ENCODE results near the gene ZNF605. TPM values are rescaled to one million over a fixed set of nuclear protein-coding genes. Genes with fewer than 3 reads are reported as not detected.

ZNF605 gene
- total and polyA plus RNA-seq, 9 of the 15 experiments (the other 6 are each of a cell fraction or from before 2014, with no cell fraction given) = 0.45 to 1.1 (median 0.68) TPM

DNA sequence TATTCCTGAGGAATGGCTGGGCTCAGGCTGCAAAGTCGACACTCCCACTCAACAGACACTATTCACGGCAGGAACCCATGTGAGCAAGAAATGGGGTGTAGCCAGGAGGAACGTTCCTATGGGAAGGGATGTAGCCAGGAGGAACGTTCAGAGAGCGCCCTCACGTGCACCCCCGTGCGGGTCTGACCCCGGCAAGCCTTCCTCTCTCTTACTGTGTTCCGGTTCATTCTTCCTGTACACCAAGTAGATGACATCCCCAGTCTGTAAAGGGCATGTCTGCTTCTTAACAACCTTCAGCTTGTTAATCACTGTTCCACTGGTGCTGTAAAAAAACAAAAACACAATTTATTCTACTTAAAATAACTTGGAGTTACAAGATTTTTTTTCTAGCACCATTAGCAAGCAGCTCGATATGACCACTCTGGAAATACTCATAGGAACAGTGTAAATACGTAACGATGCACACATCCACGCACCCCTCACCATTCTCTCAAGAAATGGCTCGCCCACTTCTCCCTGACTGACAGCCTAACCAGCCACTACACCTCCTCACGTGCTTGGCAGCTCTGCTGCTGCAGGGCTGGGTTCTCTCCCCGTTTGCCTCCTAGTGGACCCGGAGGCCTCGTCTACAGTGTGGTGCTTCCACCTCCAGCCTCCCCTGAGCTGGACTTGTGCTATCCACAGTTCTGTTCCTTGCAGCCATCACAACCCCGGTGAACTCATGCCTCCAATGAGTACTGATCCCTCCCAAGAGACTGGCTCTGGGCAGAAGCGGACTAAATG, 83.8 kb downstream of the ZNF605 start (continued):
- TF ChIP-seq HEY1 (CRISPR knock-in tag; IDR thresholded peaks at IDR 0.05; ENCODE audit: borderline replicate concordance) = no peak
- no peak for TF ChIP-seq WHSC1 (IDR thresholded peaks at IDR 0.05; ENCODE audit: low read length)
- no peak for TF ChIP-seq ZNF263 (CRISPR knock-in tag; IDR thresholded peaks at IDR 0.05; ENCODE audit: borderline replicate concordance)
- no peak for TF ChIP-seq DPF2 (IDR thresholded peaks at IDR 0.05)
- TF ChIP-seq, protein P1, sequence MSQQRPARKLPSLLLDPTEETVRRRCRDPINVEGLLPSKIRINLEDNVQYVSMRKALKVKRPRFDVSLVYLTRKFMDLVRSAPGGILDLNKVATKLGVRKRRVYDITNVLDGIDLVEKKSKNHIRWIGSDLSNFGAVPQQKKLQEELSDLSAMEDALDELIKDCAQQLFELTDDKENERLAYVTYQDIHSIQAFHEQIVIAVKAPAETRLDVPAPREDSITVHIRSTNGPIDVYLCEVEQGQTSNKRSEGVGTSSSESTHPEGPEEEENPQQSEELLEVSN (IDR thresholded peaks at IDR 0.05; ENCODE audit: borderline replicate concordance in 1 of 2, extremely low read depth in 1 of 2, insufficient read depth in 1 of 2, insufficient read length in 1 of 2, low read depth in 1 of 2, low read length in 1 of 2, poor library complexity in 1 of 2, severe bottlenecking in 1 of 2) = no peak
- TF ChIP-seq ZBTB7A (IDR thresholded peaks at IDR 0.05; ENCODE audit: borderline replicate concordance, control insufficient read depth, low read depth, low read length) = no peak
- TF ChIP-seq MCM2 (IDR thresholded peaks at IDR 0.05; ENCODE audit: low read depth) = no peak

DNA sequence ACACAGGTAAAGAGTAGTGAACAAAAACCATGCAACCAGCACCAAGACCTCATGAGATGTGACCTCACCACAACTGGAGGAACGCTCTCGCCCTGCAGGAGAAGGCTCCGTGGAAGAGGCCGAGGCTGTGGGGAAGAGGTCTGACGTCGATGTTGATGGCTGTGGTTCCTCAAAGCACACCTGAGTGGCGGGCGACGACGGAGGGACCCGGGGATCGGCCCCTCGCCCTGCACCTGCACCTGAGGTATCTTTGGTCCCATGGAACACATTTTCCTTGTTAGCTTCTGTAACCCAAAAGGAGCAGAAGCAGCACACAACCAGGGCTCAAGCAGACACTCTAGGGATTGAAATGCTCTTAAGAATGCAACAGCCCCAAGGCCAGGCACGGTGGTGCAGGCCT, 86.6 kb downstream of the ZNF605 start:
- FAIRE-seq = no peak
- TF ChIP-seq, protein P2, sequence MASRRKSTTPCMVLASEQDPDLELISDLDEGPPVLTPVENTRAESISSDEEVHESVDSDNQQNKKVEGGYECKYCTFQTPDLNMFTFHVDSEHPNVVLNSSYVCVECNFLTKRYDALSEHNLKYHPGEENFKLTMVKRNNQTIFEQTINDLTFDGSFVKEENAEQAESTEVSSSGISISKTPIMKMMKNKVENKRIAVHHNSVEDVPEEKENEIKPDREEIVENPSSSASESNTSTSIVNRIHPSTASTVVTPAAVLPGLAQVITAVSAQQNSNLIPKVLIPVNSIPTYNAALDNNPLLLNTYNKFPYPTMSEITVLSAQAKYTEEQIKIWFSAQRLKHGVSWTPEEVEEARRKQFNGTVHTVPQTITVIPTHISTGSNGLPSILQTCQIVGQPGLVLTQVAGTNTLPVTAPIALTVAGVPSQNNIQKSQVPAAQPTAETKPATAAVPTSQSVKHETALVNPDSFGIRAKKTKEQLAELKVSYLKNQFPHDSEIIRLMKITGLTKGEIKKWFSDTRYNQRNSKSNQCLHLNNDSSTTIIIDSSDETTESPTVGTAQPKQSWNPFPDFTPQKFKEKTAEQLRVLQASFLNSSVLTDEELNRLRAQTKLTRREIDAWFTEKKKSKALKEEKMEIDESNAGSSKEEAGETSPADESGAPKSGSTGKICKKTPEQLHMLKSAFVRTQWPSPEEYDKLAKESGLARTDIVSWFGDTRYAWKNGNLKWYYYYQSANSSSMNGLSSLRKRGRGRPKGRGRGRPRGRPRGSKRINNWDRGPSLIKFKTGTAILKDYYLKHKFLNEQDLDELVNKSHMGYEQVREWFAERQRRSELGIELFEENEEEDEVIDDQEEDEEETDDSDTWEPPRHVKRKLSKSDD (conservative IDR thresholded peaks at IDR 0.05; ENCODE audit: low read length) = no peak
- TF ChIP-seq KDM2B (CRISPR knock-in tag; IDR thresholded peaks at IDR 0.05) (no peak), ZKSCAN8 (CRISPR knock-in tag; IDR thresholded peaks at IDR 0.05) (no peak), ZNF589 (CRISPR knock-in tag; IDR thresholded peaks at IDR 0.05; ENCODE audit: low read depth) (no peak), NCOA1 (IDR thresholded peaks at IDR 0.05; ENCODE audit: low read depth) (no peak), NR4A1 (CRISPR knock-in tag; IDR thresholded peaks at IDR 0.05) (no peak), NR4A1 (tag; IDR thresholded peaks at IDR 0.05) (no peak)
- TF ChIP-seq, protein P3, sequence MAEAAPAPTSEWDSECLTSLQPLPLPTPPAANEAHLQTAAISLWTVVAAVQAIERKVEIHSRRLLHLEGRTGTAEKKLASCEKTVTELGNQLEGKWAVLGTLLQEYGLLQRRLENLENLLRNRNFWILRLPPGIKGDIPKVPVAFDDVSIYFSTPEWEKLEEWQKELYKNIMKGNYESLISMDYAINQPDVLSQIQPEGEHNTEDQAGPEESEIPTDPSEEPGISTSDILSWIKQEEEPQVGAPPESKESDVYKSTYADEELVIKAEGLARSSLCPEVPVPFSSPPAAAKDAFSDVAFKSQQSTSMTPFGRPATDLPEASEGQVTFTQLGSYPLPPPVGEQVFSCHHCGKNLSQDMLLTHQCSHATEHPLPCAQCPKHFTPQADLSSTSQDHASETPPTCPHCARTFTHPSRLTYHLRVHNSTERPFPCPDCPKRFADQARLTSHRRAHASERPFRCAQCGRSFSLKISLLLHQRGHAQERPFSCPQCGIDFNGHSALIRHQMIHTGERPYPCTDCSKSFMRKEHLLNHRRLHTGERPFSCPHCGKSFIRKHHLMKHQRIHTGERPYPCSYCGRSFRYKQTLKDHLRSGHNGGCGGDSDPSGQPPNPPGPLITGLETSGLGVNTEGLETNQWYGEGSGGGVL (CRISPR knock-in tag; IDR thresholded peaks at IDR 0.05) = no peak

More for the DNA sequence above, 86.6 kb downstream of the ZNF605 start:
- 96% methylated on average over 10 of the region's 14 CpGs for WGBS (ENCODE audit: insufficient coverage, low coverage, missing lambda C conversion rate)
- ChIA-PET CTCF (ENCODE audit: low intra/inter-chr PET ratio) (no interaction called here), POLR2A (interaction anchor here (0.7 kb wide), 1 partner anchor 31 kb away, joined by 5 read pairs; no protein-coding TSS in a partner anchor)
- Histone ChIP-seq H2AFZ (ENCODE audit: low read depth, low read length) (no peak overlapping the region), H3K79me2 (ENCODE audit: control insufficient read depth, insufficient read depth, low read length) (no peaks in the 10 kb centered on the region), H3K27ac (ENCODE audit: extremely low read depth, low read depth, low read length) (no peak overlapping the region), H3K4me1 (replicated peaks in 1 of 2; ENCODE audit: control insufficient read depth in 2 of 2, insufficient read depth in 2 of 2, low read length in 2 of 2) (no peaks in the 10 kb centered on the region), H3K4me3 (no peak overlapping the region), H3K4me2 (ENCODE audit: insufficient read depth, low read length) (no peak overlapping the region), H3K27me3 (ENCODE audit: control insufficient read depth in 2 of 2, insufficient read depth in 2 of 2, low read length in 2 of 2) (no peaks in the 10 kb centered on the region), H3K9me3 (replicated peaks; ENCODE audit: control insufficient read depth, insufficient read depth, low read depth, low read length) (no peaks in the 10 kb centered on the region; the same call in 1 of the 2 replicates), H4K20me1 (replicated peaks; ENCODE audit: control insufficient read depth, insufficient read depth, low read length) (no peaks in the 10 kb centered on the region), H3K9me1 (ENCODE audit: control insufficient read depth, insufficient read depth, low read length) (no peaks in the 10 kb centered on the region), H3K9ac (ENCODE audit: insufficient read depth in 1 of 2, low read depth in 2 of 2, low read length in 2 of 2) (no peak overlapping the region), H3K36me3 (ENCODE audit: control insufficient read depth, insufficient read depth, low read length) (peaks cover 54% of the 10 kb centered on the region; the same call in 2 of the 3 replicates)
- no TSS peak for BruUV-seq (replicated peaks)
- in situ Hi-C loops (cut with MboI) (no loop called here), intact Hi-C loops (cut with micrococcal nuclease) (no loop called here)
- DNase-seq (ENCODE audit: extremely low read depth in 1 of 4, low spot score in 3 of 4) (no peak), ATAC-seq (no peak)
